DMS153 treated with DMSO at 0.1 percent for 48 hours (cell line): ENCODE measurements around the gene ZNF451.
"Not testable (repeated sequence)": the region's sequence is repeated elsewhere in the genome, so short reads cannot be mapped to it uniquely, and the experiment has no call there.

Source experiments
- DNase-seq: peaks from one replicate; lab custom pipeline; 2025; ENCODE audit not compliant: unreplicated experiment; lab: John Stamatoyannopoulos, UW

ZNF451 gene

GRCh38 chr6:57089265-57089664, 723 bp upstream of the ZNF451 start:
- DNase-seq, result no peak

DNA sequence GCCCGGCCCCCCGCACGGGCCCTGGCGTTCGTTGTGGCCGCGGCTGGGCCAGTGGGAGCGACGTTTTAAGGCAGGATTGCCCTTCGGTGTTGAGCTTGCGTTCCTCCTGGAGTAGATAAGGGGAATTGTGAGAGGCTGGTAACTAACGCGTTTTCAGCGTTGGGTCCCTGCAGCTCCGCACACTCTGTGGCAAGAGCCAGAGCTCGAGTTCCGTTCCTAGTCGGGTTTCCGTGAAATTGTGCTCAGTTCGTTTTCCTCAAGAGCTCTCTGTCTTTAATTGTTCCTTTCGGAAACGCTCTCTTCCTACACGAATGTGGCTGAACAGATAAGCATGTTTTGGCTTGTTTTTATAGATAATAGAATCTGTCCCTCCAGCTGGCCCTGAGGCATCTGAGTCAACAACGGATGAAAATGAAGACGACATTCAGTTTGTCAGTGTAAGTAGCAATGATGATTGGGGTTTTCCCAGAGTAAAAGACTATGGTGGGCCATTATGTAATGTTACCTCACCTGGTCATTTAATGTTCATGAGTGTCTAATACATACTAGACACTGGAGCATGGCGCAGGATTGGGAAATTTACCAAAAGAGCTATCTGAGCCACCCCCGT, 575 bp downstream of the ZNF451 start:
- not testable (repeated sequence) for DNase-seq

GRCh38 chr6:57091375-57091774, 1.4 kb downstream of the ZNF451 start:
- not testable (repeated sequence) for DNase-seq

GRCh38 chr6:57094689-57095088, 4.7 kb downstream of the ZNF451 start:
- DNase-seq, result no peak

- no peak for DNase-seq
Measured at GRCh38 chr6:57097596-57097995, 7.6 kb downstream of the ZNF451 start.

- DNase-seq, result no peak
Measured at GRCh38 chr6:57102976-57103375, 13.0 kb downstream of the ZNF451 start.

GRCh38 chr6:57104336-57104735, 14.3 kb downstream of the ZNF451 start:
- DNase-seq, result no peak

- no peak for DNase-seq
Measured at GRCh38 chr6:57106990-57107389, 17.0 kb downstream of the ZNF451 start.

- DNase-seq, result no peak
Measured at GRCh38 chr6:57108691-57109090, 18.7 kb downstream of the ZNF451 start.

GRCh38 chr6:57109880-57110279, 19.9 kb downstream of the ZNF451 start:
- DNase-seq, result no peak

DNA sequence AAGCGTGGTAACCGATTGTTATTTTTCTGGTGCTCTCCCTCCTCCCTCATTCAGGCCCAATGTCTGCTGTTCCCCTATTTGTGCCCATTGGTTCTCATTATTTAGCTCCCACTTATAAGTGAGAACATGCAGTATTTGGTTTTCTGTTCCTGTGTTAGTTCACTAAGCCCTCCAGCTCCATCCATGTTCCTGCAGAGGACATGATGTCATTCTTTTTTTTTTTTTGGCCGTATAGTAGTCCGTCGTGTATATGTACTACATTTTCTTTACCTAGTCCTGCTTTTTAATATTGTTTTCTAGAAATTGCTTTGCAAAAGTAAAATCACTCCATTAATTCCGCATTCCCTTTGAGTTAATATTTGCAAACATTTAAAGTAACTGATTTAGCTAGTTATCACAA, 23.1 kb downstream of the ZNF451 start:
- DNase-seq, result no peak

GRCh38 chr6:57116776-57117175, 26.8 kb downstream of the ZNF451 start:
- no peak for DNase-seq

DNA sequence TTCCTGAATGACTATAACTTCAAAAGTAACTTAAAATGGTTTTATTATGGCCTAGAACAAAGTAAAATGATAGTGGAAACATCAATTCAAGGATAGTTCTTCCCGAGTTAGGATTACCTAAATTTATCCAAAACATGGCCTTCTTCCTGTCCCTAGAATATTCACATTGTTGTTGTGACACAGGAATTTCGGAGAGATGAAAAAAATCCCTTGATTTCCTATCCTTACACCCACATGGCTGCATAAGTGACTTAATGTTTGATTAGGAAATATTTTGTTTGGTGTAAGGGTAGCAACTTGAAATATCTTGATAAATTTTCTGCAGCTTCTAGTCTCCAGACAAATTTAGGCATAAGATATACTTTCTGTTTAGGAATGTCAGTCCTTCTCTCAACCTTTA, 27.8 kb downstream of the ZNF451 start:
- no peak for DNase-seq

DNA sequence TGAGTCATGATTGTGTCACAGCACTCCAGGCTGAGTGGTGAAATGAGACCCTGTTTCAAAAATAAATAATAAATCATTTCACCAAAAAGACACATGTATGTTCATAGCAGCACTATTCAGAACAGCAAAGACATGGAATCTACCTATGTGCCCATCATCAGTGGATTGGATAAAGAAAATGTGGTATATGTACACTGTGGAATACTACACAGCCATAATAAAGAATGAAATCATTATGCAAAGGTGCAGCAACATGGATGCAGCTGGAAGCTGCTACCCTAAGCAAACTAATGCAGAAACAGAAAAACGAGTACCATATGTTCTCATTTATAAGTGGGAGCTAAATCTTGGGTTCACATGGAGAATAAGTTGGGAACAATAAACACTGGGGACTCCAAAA, 33.1 kb downstream of the ZNF451 start:
- no peak for DNase-seq

GRCh38 chr6:57127763-57128162, 37.8 kb downstream of the ZNF451 start:
- no peak for DNase-seq

DNA sequence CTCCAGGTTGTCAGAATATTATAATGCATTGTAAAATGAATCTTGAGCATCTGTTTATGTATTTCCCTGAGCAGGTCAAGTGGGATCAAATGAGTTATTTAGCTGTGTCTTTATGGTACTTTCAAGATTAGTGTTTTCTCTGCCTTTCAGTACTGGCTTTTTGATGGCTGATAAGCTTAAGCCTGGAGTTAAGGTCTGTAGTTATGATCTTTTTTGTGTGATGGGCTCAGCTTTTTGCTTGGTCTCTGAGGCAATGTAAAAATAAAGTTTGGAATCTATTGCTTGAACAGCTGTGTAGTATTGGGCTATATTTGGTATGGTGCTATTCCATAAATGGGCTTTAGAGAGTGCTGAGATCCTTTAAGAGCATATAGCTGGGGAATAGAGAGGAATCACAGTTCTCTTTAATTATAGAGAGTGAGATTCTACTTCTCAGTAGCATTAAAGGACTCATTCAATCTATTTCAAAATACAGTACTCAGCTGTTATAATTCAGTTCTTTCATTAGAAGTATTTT, 40.7 kb downstream of the ZNF451 start:
- no peak for DNase-seq

DNA sequence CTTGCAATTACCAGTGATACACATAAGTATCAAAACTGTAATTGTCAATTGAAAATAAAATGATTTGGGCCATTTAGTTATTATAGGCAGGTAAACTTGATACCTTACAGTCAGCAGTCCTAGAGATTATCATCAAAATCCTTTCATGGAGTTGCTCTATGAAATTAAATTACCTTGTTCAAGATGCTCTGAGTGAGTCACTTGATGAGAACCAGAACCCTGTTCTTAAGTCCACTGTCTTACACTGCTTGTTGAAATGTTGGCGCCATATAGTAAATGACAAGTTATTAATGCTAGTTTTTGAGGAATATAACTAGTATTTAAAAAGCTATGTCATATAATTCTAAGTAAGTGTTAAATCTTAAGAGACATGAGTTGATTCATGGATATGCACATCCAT, 45.0 kb downstream of the ZNF451 start:
- DNase-seq, result no peak

GRCh38 chr6:57135885-57136284, 45.9 kb downstream of the ZNF451 start:
- no peak for DNase-seq

GRCh38 chr6:57137350-57137749, 47.4 kb downstream of the ZNF451 start:
- DNase-seq, result no peak

- no peak for DNase-seq
Measured at GRCh38 chr6:57138026-57138425, 48.0 kb downstream of the ZNF451 start.

DNA sequence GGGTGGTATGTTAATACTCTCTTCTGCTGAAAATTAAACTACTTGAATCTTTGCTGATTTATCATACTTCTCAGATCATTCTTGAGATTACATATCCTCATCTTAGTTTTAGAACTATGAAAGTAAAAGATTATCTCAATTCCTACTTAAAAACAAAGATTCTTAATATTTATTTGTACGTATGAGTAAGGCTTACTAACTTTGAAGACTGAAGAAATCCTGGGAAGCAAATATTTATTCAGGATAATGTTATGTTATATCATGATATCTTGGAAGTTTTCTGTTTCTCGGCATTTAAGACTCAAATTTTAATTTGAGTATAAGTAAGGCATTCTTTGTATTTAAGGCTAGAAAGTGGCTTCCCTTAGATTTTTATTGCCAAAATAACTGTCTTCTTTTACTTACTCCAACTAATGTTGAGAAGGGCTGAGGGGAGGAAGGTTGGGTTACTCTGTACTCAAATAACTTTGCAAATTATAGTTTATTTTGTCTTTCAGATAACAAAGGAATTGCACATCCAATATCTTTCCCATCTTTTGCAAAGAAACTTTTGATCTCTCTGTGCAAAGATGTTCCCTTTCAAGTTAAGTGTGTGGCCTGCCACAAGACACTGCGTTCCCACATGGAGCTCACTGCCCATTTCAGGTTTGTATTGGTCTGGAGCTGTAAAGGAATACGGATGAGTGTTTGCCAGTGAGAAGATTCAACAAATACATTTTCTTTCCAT, 51.6 kb downstream of the ZNF451 start:
- DNase-seq, result no peak

DNA sequence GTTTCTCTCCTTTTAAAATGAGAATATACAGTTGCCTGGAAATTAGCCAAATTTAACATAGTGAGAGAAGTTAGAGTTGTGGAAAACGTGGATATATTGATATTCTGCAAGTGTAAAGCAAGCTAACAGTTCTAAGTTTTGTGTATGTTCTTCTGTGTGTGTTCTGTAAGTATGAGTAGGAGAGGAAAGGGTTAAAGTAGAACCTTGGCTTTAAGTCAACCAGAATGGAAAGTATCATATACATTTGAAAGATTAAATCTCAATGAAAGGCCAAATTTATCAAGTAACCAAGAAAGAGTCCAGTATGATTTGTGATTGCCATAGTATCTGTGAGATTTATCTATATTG, 52.2 kb downstream of the ZNF451 start:
- DNase-seq, result no peak

DNA sequence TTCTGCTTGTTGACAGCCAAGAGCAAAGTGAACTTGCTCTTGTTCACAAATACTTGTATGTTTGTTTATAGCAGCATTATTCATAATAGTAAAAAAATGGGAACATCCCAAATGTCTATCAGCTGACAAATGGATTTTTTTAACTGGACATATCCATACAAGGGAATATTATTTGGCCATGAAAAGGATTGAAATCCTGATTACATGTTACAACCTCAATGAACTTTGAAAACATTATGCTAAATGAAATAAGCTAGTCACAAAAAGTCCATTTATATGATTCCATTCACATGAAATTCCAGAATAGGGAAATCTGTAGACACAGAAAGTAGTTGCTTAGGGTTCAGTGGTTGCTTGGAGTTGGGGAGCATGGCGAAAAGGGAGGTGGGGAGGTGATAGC, 53.7 kb downstream of the ZNF451 start:
- DNase-seq, result no peak
